Osteocyte (in vitro differentiated cells): ENCODE data around the gene TSHZ3. TPM values are rescaled to one million over a fixed set of nuclear protein-coding genes. Genes with fewer than 3 reads are reported as not detected.

Experiments
- DNase-seq: peaks from one replicate; pipeline ENCODE4 v3.0.0; 2021; ENCODE audit warnings: mixed read lengths; ENCODE audit not compliant: unreplicated experiment; ENCODE audit errors: extremely low spot score
- H3K27ac Mint-ChIP-seq: one replicate; pipeline ENCODE4 v1.8.0; 2021; ENCODE audit warnings: mild to moderate bottlenecking, mixed read lengths; ENCODE audit not compliant: unreplicated experiment
- H3K27me3 Mint-ChIP-seq: one replicate; pipeline ENCODE4 v1.8.0; 2021; ENCODE audit warnings: mixed read lengths; ENCODE audit not compliant: unreplicated experiment
- H3K36me3 Mint-ChIP-seq: one replicate; pipeline ENCODE4 v1.8.0; 2021; ENCODE audit warnings: mixed read lengths; ENCODE audit not compliant: unreplicated experiment
- H3K4me1 Mint-ChIP-seq: one replicate; pipeline ENCODE4 v1.8.0; 2021; ENCODE audit warnings: mixed read lengths; ENCODE audit not compliant: unreplicated experiment
- H3K4me3 Mint-ChIP-seq: one replicate; pipeline ENCODE4 v1.8.0; 2021; ENCODE audit warnings: mild to moderate bottlenecking, moderate library complexity, mixed read lengths; ENCODE audit not compliant: unreplicated experiment
- H3K9me3 Mint-ChIP-seq: one replicate; pipeline ENCODE4 v1.8.0; 2021; ENCODE audit warnings: mixed read lengths; ENCODE audit not compliant: unreplicated experiment
- total RNA-seq: library from RNA; stranded (reverse); gene quantifications from 2 replicates; pipeline ENCODE4 v1.2.1, GENCODE V29; 2021
- TF ChIP-seq, protein P1 (sequence below): fragments of 200-600 bp; sonication (generic); IDR thresholded peaks from 2 replicates; pipeline ENCODE4 v1.5.0; 2021; ENCODE audit warnings: antibody characterized with exemption, mild to moderate bottlenecking, moderate library complexity

TSHZ3 gene
- total RNA-seq, 1 donor from 2014 or later = 10.7 TPM

DNA sequence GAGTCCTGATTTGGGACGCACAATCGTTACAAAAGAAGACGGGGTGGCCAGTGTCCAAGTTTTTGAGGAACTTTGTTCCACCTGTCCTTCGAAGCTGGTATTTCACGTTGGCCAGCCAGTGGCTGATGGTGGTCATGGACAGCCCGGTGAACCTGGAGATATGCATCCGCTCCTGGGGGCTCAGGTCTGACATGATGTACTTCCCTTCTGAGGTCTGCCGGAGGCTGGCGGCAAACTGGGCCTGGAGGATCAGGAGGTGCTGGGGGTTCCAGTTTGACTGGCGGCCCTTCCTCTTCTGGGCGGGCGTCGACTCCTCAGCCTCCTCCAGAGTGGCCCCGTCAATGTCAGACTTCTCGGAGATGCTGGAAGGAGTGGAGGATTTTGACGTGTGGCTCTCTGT, 72.4 kb downstream of the TSHZ3 start:
- Mint-ChIP-seq H3K9me3 (no peaks in the 10 kb centered on the region), H3K36me3 (peaks cover 15% of the 10 kb centered on the region)

DNA sequence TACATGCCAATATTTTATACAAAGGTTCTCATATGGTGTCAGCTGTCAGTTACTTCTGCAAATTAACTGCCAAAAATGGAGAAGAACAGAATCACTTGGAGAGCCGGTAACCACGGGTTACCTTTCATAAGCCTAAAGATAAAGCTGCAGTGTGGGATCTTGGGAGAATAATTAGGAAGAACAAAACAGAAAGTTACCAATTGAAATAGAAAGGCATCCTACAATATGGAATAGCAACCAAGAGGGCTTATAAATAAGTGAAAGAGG, 74.2 kb downstream of the TSHZ3 start:
- Mint-ChIP-seq H3K9me3 (no peaks in the 10 kb centered on the region), H3K27ac (no peak overlapping the region), H3K4me1 (peaks cover 7% of the 10 kb centered on the region), H3K27me3 (no peaks in the 10 kb centered on the region), H3K36me3 (peaks cover 15% of the 10 kb centered on the region), H3K4me3 (no peak overlapping the region)
- DNase-seq = no peak
- TF ChIP-seq, protein P1, sequence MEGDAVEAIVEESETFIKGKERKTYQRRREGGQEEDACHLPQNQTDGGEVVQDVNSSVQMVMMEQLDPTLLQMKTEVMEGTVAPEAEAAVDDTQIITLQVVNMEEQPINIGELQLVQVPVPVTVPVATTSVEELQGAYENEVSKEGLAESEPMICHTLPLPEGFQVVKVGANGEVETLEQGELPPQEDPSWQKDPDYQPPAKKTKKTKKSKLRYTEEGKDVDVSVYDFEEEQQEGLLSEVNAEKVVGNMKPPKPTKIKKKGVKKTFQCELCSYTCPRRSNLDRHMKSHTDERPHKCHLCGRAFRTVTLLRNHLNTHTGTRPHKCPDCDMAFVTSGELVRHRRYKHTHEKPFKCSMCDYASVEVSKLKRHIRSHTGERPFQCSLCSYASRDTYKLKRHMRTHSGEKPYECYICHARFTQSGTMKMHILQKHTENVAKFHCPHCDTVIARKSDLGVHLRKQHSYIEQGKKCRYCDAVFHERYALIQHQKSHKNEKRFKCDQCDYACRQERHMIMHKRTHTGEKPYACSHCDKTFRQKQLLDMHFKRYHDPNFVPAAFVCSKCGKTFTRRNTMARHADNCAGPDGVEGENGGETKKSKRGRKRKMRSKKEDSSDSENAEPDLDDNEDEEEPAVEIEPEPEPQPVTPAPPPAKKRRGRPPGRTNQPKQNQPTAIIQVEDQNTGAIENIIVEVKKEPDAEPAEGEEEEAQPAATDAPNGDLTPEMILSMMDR = no peak

More for the DNA sequence above, 72.4 kb downstream of the TSHZ3 start:
- Mint-ChIP-seq H3K4me3 (no peak overlapping the region), H3K27me3 (no peaks in the 10 kb centered on the region), H3K4me1 (peaks cover 6% of the 10 kb centered on the region), H3K27ac (no peak overlapping the region)
- TF ChIP-seq, protein P1 = no peak
- DNase-seq = no peak

DNA sequence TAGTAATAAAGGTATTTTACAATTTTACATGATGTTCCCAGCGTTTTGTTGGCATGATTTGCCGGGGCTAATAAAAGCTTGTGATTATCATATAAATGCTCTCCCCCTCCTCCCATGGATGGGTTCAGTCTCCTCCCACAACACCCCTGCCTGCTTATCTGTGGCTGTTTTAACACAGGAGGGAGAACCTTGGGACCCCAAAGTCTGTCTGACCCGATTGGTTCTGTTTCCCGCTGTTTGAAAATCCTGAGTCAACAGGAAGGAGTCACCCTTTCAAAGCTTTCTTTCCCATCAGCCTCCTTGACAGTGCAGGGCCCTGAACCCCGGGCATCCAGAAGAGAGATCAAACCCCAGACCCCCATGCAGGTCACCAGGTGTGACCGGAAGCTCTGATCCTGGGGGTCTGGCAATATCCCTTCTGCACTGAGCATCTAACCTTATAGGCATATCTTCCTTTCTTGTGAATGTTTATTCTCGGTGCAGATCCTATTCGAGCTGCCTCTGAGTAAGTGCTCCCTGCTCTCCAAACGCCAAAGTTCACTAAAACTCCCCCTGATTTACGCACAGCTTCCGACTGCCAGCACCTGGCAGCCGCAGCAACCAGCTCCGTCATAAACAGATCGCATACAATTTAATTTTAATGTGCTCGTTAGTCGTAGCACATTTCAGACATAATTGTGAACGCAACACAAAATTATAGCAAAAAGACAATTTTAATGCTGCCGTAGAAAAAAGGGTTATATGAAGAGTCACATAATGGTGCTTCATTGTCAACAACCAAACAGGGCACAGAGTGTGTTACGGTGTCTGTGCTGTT, 74.8 kb downstream of the TSHZ3 start:
- Mint-ChIP-seq H3K27ac (no peak overlapping the region), H3K9me3 (no peaks in the 10 kb centered on the region), H3K36me3 (peaks cover 14% of the 10 kb centered on the region), H3K4me1 (peaks cover 7% of the 10 kb centered on the region), H3K4me3 (no peak overlapping the region), H3K27me3 (no peaks in the 10 kb centered on the region)
- DNase-seq = no peak
- TF ChIP-seq, protein P1 = no peak

DNA sequence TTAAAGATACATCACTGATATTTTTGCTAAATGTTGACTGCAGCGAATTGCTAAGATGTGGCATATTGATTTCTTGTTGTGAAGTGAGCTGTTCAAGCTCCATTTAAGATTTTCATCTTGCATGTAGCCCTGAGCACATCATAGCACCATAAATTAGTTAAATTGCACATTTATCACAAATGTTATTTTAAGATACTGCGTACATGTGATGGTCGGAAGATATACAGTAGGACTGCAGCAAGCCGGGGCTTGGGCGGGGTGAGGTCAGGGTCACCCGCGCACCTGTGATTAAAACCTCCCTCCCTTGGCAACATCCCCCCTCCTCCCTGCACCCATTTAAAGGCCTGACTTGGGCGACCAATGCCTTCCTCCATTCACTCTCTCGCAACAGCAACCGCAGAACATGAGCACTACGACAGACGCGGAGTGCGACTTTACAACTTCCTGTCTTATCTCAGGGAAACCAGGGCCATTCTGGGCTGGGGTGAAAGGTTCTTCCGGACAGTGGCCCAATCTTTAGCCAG, 76.6 kb downstream of the TSHZ3 start:
- Mint-ChIP-seq H3K27me3 (no peaks in the 10 kb centered on the region), H3K36me3 (no peaks in the 10 kb centered on the region), H3K4me1 (peaks cover 7% of the 10 kb centered on the region), H3K9me3 (no peaks in the 10 kb centered on the region), H3K27ac (no peak overlapping the region), H3K4me3 (no peak overlapping the region)
- TF ChIP-seq, protein P1 = no peak
- no peak for DNase-seq

DNA sequence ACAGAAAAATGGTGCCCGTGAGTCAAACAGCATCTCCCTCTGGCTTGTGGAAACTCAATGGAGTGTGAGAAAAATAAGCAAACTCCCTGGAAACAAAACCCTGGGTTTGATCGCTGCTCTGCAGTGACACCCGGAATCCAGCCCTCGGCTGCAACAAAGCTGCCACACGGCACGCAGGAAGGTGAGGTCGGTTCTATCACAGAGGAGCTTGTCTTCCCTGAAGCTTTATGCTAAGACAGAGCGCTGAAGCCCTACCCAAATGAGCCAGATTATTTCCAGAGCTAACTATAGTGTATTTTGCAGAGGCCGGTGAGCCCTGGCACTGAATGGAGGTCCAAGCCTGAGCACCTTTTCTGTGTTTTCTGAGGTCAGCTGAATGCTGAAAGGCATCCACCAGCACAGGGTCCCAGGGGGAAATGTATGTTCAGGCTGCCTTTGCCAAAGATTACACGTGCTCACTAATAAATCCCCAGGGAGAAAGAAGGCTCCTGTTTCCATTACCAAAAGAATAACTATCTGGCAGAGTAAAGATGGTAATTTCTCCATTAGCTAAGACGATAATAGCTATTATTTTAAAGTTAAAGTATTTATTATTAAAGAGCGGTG, 77.8 kb downstream of the TSHZ3 start:
- Mint-ChIP-seq H3K27me3 (no peaks in the 10 kb centered on the region), H3K4me3 (no peak overlapping the region), H3K27ac (no peak overlapping the region), H3K36me3 (no peaks in the 10 kb centered on the region), H3K4me1 (peaks cover 7% of the 10 kb centered on the region), H3K9me3 (no peaks in the 10 kb centered on the region)
- TF ChIP-seq, protein P1 = no peak
- DNase-seq = no peak
